ELF-1 (cell line): Measurements from ENCODE around the gene NUMB.
"Not testable (repeated sequence)": the region's sequence is repeated elsewhere in the genome, so short reads cannot be mapped to it uniquely, and the experiment has no call there.

Source experiments
- DNase-seq: peaks from one replicate; pipeline ENCODE4 v3.0.0-alpha.2; 2016; ENCODE audit warnings: low read depth, low spot score

NUMB gene

DNA sequence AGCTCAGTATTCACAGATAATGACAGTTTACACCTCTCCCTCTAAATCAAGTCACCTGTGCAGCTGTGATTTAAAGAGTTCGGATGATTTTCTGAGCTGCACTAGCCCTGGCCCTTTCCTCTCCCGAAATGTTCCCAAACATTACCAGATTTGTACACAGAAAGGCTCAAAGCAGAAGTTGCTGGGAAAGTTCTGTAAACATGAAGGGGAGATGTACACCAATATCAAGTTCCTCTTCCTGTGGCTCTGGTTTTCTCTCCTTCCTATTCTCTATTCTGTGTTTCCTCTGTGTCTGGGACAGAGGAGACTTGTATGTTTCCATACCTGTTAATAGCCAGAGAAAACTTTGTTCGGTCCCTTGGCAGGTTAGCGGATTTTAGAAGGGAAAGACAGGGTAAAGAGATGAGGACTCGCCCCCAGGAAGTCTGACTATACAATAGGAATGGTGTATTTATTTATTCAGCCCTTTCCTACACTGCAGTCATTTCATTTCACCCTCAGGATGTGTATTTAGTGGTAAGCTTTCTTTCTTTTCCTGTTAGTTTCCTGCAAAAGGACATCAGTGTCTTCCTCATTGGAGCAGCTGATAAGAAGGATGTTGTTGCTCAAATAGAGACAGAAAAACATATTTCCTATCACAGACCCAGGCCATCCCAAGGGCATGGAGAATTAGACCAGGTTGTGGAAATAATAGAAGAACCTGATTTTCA is 7.6 kb upstream of the NUMB start:
- no peak for DNase-seq

DNA sequence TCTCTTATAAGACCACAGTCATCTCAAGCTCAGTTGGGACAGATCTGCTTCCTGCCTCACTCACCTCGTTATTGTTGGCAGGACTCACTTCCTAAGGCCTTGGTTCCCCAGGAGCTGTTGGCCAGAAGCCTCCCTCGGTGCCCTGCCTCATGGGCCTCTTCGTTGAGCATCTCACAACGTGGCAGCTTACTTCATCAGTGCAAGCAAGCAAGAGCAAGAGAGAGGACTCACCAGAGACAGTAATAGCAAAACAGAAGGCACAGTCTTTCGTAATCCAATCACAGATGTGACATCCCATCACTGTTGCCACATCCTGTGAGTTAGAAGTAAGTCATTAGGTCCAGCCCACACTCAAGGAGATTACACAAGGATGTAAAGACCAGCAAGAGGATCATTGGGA is 5.1 kb upstream of the NUMB start:
- no peak for DNase-seq

DNA sequence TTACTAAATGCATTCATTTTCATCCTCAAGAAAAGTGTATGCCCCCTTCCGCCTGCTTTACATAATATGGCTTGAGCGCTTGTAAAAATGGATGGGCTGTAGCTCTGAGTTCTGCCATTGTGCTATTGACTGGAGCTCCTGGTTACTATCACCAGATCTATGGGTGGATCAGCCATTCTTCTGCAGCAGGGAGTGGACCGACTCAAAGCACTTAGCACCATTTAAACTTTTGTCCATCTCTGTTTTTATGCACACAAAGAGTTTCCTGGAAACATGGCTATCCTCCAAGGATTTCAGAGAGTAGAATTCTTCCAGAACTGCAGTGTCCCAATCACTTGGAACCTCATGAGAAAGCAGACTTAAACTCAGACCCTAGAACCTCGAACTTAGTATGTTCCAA is 4.5 kb upstream of the NUMB start:
- no peak for DNase-seq

DNA sequence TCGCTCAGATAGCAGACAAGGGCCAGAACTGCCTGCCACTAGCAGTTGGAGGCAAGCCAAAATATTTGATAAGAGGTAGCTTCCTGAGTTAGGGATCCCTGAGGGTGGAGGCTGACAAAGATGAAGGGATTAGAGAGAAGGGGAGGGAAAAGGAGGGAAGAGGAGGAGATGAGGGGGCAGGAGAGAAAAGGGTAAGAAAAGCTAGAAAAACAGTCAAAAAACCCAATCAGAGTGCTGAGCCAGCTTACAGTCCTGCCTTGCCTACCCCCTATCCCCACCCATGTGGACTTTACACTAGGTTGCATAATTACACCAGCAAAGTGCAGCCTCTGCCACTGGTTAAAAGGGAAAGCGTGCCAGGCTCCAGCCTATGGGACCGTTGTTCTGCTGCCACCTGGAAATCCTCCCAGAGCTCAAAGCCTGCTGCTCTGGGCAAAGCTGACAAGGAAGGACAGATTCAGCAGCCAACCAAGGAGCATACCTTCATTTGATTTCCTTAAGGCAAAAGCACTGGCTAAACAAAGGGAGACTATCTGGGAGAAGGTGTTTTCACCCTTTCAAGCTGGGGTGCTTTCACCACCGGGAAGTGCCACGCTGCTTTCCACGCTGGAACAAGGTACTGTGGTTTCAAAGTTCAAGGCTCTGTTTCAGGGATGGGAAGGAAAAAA is 3.8 kb upstream of the NUMB start:
- no peak for DNase-seq

DNA sequence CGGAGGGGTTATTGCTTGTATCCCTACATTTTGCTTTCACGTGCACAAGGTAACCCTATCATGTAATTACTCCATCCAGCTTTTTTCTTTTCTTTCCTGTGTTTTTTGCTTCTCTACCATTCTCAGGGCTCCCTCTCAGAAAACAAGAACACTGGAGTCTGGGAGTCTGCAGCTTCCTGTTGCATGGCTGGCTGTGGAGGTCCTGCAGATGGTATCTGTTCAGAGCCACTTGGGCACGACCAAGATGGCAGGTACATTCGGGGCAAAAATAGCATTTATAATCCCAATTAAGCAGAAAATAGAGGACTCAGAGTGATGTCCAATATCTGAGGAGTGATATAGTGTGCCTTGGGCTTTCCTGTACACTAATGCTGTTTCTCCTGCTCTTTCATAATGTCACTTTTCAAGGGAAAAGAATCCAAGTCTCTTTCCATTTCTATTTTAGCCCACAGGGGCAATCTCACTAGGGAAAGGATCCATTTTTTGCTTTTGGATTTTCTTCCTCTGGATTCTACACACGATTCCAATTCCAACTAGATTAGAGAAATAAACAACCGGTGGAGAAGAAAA is 3.2 kb upstream of the NUMB start:
- no peak for DNase-seq

DNA sequence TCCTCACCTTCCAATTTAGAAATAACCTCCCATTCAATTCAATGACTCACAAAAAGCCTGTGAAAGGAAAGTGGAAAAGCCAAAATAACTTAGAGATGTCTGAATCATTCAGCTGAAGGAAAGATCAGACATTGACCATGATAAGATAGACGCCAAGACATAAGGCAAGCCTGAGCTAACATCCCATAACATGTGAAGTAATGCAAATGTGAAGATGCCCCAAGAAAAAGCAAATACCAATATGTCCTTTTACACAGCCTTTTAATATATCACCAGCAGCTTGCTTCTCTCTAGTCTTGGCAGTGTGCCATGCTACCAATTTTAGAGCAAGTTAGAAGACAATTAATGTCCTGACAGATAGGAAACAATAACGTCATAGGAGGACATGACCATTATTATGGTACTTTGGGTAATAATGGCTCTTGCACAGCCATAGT is 2.4 kb upstream of the NUMB start:
- DNase-seq = no peak

DNA sequence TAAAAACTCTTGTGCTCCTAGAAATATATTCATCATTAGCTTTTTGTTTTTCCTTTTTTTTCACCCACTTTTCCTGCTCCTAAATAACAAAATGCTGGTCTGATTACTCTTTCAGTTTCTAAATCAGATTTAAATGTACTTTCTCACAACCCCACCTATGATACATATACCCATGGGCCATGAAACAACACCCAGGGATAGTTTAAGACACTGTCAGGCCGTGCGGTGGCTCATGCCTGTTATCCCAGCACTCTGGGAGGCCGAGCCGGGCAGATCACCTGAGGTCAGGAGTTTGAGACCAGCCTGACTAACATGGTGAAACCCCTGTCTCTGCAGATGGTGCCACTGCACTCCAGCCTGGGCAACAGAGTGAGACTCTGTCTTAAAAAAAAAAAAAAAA is 1.6 kb upstream of the NUMB start:
- DNase-seq = no peak

DNA sequence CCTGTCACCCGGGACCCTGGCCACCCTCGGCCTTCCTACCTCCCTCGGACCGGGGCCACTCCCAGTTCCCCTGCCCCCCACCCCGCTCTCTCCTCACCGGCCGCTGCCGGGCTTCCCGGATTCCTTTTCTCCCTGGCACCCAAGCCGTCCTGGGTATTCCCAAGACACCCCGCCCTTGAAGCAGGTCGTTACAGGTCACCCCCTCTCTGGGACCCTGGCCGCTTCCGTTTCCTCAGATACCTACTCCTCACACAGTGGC is 493 bp downstream of the NUMB start:
- DNase-seq = no peak

DNA sequence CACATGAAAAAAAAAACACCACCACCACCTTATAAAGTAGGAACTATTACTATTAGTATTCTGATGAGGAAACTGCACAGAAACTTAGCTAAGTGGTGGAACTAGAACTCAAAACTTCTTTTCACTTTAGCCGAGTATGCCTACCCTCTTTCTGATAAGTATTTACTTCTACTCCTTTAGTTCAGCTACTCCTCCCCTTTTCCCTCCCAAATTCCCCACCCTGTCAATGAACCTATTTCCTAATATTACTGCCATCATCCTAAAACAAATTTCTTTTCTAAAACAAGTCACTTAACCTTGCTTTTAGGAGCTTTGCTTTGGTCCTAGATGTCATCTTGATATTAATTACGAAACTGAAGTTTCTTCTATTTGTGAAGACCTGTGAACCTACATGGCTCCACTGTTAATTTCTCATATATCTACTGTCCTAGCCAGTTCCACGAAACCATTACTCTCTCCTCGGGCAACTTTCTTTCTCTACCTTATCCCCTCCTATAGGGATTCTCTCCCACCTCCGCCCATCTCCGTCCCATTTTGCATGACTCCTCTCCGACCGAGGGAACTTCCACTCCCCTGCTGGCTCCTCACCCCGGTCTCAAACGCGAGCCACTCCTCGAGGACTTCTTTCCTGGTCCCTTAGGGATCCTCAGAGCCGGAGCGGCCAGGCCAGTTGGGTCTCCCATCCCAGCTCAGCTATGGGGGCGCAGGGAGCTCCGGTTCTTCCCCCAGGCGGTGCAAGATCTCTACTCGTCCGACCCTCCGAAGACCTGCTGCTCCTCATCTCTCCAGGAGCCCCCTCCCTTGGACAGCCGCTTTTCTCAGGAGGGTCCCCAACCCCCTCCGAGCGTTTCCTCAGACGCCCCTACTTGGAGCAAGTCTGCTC is 1.1 kb downstream of the NUMB start:
- peak; percentile 67 for DNase-seq

DNA sequence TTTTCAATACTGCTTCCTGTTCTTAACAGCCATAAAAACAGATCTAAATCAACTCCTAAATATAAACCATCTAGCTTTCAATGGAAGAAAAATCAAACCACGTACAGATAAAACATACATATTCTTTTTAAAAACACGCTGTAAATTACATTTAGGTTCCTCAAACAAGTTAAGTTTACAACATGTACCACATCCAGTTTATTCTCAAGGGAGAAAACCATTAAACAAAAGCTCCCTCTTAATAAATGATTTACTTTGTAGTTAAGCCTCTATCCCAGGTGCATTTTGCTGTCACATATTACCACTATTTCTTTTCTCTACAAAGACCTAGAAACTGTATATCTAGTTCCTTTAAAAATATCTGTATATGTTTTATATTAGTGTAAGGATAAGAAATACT is 3.1 kb downstream of the NUMB start:
- DNase-seq = no peak

DNA sequence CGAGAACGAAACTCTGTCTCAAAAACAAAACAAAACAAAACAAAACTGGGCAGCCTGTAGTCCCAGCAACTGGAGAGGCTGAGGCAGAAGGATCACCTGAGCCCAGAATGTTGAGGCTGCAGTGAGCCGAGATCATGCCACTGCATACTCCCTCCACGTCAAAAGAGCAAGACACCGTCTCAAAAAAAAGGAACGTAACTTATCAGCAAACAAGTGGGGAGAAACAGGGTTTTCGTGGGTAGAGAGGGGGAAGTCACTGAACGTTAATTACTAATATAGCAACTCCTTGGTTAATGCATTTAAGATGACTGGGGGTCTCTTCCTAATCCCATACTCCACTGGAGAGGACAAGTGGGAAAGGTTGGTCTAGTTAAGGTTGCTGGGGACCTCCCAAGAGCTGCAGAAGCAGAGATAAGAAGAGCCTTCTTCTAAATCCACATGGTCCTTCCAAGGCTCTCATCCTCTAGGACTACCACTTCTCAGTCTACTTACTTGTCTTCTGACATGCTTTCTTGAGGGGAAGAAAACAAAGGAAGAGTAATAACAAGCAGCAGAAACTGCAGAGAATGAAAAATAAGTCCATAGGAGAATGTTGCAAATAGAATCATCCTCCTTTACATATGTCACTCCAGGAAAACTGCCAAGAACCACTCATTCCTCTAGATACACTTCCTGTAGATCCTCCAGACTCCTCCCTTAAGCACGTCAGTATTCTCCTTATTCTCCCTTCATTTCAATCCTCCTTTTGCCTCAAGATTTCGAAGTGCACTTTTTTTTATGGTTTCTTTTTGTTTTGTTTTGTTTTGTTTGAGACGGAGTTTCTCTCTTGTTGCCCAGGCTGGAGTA is 5.8 kb downstream of the NUMB start:
- no peak for DNase-seq

DNA sequence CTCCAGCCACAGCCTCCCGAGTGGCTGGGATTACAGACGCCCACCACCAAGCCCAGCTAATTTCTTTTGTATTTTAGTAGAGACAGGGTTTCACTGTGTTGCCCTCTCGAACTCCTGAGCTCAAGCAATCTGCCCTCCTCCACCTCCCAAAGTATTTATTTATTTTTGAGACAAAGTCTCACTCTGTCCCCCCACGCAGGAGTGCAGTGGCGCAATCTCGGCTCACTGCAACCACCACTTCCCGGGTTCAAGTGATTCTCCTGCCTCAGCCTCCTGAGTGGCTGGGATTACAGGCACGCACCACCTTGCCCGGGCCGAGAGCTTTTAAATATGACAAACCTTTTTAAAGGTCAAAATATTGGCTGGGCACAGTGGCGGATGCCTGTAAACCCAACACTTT is 14.6 kb downstream of the NUMB start:
- DNase-seq = no peak

DNA sequence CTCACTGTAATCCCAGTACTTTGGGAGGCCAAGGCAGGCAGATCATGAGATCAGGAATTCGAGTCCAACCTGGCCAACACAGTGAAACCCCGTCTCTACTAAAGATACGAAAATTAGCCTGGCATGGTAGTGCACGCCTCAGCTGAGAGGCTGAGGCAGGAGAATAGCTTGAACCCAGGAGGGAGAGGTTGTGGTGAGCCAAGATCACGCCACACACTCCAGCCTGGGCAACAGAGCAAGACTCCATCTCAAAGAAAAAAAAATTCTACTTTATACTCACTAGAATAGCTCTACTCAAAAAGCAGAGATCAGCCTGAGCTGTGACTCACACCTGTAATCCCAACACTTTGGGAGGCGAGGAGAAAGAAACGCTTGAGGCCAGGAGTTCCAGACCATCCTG is 17.1 kb downstream of the NUMB start:
- DNase-seq = no peak

DNA sequence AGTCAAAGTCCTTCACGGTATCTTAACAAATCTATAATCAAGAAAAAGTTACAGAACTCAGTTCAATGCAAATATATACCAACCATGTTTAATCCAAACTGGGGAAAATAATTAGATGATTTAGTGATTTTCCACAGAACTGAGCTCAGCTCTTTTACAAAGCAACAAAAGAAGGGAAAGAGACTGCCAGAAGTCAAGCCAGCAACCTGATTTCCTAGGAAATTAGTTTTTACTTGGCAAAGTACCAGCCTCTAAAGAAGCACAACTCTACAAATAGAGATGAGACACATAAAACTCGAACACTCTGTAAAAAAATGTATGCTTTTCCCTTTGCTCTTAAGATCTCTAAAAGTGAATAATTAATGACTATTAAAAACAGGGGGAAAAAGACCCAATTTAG is 19.4 kb downstream of the NUMB start:
- no peak for DNase-seq

DNA sequence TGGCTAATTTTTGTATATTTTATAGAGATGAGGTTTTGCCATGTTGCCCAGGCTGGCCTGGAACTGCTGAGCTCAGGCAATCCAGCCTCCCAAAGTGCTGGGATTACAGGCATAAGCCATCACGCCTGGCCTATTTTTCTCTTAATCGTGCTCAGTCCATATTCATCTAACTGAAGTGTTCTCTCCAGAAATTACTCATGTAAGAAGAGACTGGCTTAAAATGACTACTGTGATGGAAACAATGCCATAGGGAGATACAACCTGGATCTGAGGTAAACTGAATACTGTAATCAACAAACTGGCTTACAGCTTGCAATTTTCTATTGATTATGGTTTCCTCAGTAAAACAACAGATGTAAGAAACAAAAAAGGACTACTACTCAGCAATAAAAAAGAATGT is 21.1 kb downstream of the NUMB start:
- no peak for DNase-seq

DNA sequence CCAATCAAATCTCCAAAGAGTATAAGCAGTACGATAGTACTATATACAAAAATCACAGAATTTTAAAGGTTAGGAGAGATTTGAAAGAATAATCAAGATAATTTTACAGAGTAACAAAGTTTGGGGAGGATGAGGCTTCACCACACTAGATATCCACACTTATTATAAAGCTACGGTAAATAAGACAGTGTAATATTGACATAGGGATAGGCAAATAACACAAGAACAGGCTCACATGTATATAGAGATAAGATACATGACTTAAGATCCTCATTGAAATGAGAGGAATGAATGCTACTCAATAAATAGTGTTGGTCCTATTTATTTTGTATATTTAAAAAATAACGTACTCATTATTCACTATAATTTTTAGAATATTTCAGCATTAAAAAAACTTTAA is 26.2 kb downstream of the NUMB start:
- DNase-seq = no peak

DNA sequence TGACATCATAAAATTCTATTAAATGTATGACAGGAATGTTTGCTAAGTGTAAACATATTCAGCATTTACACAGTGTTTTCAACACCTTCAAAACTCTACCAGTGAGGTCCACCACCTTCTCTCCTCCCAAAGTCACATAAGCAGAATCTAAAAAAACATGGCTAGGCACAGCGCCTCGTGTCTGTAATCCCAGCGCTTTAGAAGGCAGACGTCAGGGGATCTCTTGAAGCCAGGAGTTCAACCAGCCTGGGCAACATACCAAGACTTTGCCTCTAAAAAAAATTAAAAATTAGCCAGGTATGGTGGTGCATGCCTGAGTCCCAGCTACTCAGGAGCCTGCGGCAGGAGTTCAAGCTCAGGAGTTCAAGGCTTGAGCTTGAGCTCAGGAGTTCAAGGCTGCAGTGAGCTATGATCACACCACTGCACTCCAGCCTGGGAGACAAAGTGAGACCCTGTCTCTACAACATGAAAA is 30.0 kb downstream of the NUMB start:
- DNase-seq = no peak

DNA sequence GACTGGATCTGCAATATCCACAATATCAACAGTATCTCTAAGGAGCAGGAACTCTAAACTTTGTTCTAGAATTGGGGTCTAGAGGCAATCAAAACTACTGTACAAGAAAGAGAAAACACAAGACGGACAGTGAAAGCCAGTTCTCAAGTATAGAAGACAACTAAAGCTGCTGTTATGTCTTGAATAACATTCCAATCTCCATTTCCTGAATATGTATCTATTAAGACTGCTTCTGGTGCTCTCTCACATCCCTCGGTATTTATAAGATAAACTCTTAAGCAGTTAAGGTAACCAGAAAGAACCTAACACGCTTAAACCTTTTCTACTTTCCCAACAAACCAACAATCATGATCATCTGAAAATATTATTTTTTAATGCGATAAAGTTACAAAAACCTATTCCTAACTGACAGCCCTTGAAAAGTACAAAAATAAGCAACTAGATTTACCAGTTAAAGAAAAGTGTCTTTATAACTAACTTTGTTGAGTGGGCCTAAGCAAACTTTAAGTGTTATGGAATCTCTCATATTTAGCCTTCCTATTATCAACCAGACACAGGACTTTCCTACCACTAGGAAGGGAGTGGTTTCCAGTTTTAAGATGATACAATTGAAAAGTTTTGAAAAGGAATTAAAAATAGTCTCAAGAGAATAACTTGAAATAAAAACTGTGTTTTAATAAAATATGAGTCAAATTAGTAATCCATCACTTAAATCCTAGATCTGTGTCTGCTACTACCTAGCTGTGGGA is 30.7 kb downstream of the NUMB start:
- no peak for DNase-seq

DNA sequence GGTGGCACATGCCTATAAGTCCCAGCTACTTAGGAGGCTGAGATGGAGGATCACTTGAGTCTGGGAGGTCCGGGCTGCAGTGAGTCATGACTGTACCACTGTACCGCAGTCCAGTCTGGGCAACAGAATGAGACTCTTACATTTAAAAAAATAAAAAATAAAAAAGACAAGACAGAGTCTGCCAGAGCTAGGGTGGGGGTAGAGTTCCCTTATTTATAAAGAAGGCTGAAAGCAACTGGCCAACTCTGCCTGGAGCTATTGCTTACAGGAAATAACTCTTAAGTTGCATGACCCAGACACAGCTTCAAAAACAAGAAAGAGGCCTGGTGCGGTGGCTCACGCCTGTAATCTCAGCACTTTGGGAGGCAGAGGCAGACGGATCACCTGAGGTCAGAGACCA is 31.5 kb downstream of the NUMB start:
- DNase-seq = peak; percentile 45

DNA sequence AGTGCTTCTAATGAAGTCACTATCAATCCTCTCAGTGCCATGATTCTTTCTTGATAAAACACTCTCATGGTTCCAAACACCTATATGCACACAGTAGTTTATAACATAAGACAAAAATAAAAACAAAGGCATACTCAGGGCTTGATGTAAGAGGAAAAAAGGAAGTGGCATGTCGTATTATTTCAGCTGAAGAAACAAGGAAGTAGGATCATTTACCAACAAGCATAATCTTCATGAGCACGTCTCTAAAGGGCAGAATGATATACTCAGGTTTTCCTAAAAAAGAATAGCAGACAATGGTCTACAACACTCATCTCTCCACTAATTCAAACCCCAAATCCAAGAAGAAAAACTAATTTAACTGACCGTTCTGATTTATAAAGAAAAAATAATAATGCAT is 33.9 kb downstream of the NUMB start:
- no peak for DNase-seq

DNA sequence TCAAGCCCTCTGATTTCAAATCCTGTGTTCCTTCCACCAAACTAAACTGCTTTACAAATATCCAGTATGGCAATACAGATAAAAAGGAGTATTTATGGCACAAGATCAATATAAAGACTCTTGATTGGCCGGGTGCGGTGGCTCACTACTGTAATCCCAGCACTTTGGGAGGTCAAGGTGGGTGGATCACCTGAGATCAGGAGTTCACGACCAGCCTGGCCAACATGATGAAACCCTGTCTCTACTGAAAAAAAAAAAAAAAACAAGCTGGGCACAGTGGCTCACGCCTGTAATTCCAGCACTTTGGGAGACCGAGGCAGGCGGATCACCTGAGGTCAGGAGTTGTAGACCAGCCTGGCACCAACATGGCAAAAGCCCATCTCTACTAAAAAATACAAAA is 35.3 kb downstream of the NUMB start:
- not testable (repeated sequence) for DNase-seq
